AG09309 (cell line): ENCODE measurements around the gene MYDGF.

Experiments used
- DNase-seq: peaks from one replicate; pipeline ENCODE4 v3.0.0-alpha.2; 2010; ENCODE audit warnings: low read depth
- H3K4me3 ChIP-seq: 2 replicates; pipeline ENCODE4 v1.5.1; 2011; ENCODE audit warnings: mild to moderate bottlenecking, low read depth, low read length, moderate library complexity; ENCODE audit not compliant: control insufficient read depth
- CTCF ChIP-seq: IDR thresholded peaks from 2 replicates; pipeline ENCODE4 v1.5.1; 2011; ENCODE audit warnings: mild to moderate bottlenecking, low read depth, low read length, inconsistent platforms; ENCODE audit not compliant: insufficient read depth, control insufficient read depth; ENCODE audit errors: missing control alignments

The MYDGF gene

GRCh38 chr19:4662020-4662695 is 8.0 kb downstream of the MYDGF start:
- H3K4me3 ChIP-seq: no peak overlapping the region
- no peak for TF ChIP-seq CTCF
- no peak for DNase-seq

- DNase-seq: no peak
- TF ChIP-seq CTCF: no peak
- H3K4me3 ChIP-seq: no peak overlapping the region
These were observed 9.1 kb downstream of the MYDGF start for GRCh38 chr19:4660993-4661392.

GRCh38 chr19:4660181-4660791 is 9.9 kb downstream of the MYDGF start:
- DNase-seq: no peak
- H3K4me3 ChIP-seq: no peak overlapping the region
- peak; percentile 10 for TF ChIP-seq CTCF

GRCh38 chr19:4657835-4658234 is 12.3 kb downstream of the MYDGF start:
- H3K4me3 ChIP-seq: no peak overlapping the region
- no peak for TF ChIP-seq CTCF
- no peak for DNase-seq

GRCh38 chr19:4657262-4657661 is 12.9 kb downstream of the MYDGF start:
- no peak for TF ChIP-seq CTCF
- H3K4me3 ChIP-seq: no peak overlapping the region

GRCh38 chr19:4656102-4656501 is 14.0 kb downstream of the MYDGF start:
- no peak for DNase-seq
- no peak overlapping the region for H3K4me3 ChIP-seq
- TF ChIP-seq CTCF: no peak

More at GRCh38 chr19:4657262-4657661, 12.9 kb downstream of the MYDGF start:
- no peak for DNase-seq
